Activated CD4-positive, alpha-beta T cell treated with anti-CD3 and anti-CD28 coated beads, Interleukin-2, Interleukin-6, amounts not matched to agents 100 ng/mL and 50 ng/mL, durations not matched to agents 16 hours and 8 hours (primary cell): ENCODE results near the gene UCN.
A peak's percentile ranks its signal among the peaks of the same experiment; 100 is the strongest.
"Not testable (repeated sequence)": the region's sequence is repeated elsewhere in the genome, so short reads cannot be mapped to it uniquely, and the experiment has no call there.

Source experiments
- DNase-seq: peaks from one replicate; pipeline ENCODE4 v3.0.0-alpha.2; 2020

Gene UCN

GRCh38 chr2:27308359-27308881 lies at the start of gene UCN:
TSS of gene UCN (minus strand) at chr2:27308445. CDS start at chr2:27307895, 550 bp downstream.
- DNase-seq = no peak

GRCh38 chr2:27356382-27357181 lies 48.3 kb upstream of the UCN start, which contains the start of gene GTF3C2:
TSS of gene GTF3C2 (minus strand) at chr2:27356764. CDS start at chr2:27343554, 13,210 bp downstream.
- DNase-seq = peak; percentile 95

DNA sequence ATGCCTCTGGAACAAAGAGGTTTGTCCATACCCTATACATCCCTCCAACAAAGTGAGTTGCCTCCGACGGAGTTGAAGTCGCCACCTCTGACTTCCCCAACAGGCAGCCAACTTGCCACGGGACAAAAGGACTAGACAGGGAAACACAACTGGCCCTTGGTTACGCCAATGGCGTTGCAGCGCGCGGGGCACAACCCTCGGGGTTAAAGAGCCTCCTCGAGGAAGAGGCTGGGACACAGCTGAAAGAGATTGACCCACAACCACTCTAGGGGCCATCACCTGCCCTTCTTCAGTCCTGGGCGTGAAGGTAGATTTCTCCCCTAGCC lies 47.8 kb upstream of the UCN start:
- peak; percentile 69 for DNase-seq

DNA sequence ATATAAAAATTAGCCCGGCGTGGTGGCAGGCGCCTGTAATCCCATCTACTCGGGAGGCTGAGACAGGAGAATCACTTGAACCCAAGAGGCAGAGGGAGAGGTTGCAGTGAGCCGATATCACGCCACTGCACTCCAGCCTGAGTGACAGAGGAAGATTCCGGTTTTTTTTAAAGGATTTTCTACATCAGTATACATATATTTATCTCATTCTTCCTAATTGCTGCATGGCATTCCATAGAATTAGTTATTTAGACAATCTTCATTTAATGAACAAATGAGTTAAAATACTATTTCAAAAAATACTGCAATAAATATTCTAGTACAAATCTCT lies 46.3 kb upstream of the UCN start:
- no peak for DNase-seq

GRCh38 chr2:27353762-27354596 lies 45.7 kb upstream of the UCN start:
- no peak for DNase-seq

GRCh38 chr2:27353386-27353761 lies 45.1 kb upstream of the UCN start:
- not testable (repeated sequence) for DNase-seq

GRCh38 chr2:27351802-27352598 lies 43.8 kb upstream of the UCN start:
- DNase-seq = peak; percentile 45

- no peak for DNase-seq
These were observed 42.0 kb upstream of the UCN start for GRCh38 chr2:27350106-27350693.

DNA sequence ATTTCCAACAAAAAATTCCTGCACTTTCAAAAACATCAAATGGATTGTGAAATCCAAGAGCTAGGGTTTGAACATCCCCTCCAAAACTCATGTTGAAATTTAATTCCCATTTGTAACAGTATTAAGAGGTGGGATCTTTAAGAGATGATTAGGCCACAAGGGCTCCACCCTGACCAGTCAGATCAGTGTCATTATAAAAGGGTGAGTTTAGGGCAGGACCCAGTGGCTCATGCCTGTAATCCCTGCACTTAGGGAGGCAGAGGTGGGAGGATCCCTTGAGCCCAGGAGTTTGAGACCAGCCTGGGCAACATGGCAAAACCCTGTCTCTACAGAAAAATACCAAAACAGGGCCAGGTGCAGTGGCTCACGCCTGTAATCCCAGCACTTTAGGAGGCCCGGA lies 39.4 kb upstream of the UCN start:
- no peak for DNase-seq

GRCh38 chr2:27336173-27336572 lies 27.9 kb upstream of the UCN start:
- no peak for DNase-seq

DNA sequence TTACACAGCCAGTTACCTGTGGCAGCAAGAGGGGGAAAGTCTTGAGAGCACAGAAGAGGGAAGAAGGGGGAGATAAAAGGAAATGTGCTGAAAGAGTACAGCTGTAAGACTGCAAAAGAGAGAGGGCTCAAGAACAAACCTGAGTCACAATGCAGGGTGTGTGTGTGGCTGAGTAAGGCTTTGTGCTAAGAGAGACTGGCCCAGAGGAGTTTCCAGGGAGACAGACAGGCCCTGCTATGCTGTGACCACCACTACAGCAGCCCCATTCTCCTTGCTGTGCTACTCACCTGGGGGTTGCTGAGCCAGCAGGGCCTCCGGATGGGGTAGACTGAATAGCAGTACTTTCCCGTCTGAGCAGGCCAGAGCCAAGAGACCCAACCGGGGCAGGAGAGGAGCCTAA lies 27.1 kb upstream of the UCN start:
- DNase-seq = no peak

DNA sequence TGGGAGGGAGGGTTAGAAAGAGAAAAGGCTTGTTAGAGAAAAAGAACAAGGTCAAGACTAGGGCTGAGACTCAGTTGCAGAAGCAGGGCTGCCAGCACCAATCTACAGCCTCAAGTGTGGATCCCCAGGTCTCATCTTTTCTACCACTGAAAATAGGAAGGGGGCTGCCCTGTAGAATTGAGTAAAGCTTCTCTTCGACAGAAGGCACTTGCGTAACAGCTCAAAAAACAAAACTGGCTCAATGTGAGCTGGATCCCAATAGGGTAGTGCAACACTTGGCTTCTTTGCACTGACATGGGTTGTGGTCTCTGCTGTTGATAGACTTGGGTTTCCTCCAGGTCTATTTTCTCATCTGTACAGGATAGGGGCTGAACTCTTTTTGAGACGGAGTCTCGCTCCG lies 16.5 kb upstream of the UCN start:
- no peak for DNase-seq

- no peak for DNase-seq
These were observed 15.5 kb upstream of the UCN start for GRCh38 chr2:27323596-27324285.

DNA sequence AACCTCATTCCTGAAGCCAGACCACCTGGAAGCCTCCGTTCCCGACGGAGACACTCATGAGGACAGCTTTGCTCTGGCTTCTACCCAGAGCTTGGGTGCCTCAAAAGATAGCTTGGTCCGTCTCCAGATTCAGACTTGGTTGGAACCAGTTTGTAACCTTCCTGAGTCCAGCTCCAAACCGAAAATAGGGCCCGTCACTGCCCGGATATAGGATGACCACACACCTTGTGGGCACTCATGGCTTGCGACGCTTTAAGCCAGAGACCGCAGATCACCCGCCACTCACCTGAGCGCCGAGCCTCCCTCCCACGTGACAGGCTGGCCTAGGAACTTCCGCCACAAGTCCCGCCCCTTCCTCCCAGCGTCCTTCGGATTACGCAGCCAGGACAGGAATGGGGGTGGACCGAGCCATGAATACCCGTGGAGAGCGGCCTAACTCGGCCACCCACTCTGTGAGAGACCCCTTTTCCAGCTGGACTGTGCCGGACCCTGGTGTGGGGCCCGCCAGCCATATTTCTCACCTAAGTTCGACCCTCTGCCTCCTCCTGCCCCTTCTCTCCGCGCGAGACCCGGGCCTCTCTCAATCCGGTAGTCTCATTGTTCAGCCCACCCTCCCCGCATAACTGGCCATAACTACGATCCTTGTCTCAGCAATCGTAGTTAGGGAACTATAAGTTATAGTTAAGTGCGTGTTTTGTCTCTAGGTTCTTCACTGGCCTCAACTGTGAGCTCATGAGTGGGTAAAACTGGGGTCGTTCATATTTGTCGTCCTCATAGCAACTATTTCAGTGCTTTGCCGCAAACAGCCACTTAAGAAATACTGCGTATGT lies 14.7 kb upstream of the UCN start, which contains the start of gene MPV17:
MPV17 (minus strand) TSS at position 332 of the 830 bp plus-strand sequence. CDS start 580 bp downstream, outside the sequence.
- DNase-seq = peak; percentile 94

DNA sequence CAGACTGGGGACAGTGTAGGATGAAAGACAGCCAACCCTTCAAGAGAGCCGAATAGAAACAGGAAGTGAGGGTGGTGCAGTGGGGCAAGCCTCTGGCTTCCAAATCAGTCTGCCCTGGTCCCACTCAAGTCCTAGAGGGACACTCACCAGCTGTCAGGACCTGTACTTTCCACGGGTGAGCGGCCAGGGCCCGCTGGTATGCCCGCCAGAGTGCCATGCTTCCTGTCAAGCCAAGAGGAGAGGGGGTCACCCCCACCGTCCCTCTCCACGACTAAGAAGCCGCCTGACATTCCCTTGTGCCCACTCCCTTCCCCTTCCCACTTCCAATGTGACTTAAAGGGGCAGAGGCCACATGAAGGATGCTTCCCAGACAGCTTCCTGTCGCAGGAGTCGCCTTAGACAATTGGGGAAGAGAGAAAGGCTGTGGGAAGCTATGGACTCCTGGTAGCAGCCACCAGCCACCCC lies 14.1 kb upstream of the UCN start:
- DNase-seq = peak; percentile 28

GRCh38 chr2:27320958-27321543 lies 12.8 kb upstream of the UCN start:
- no peak for DNase-seq

GRCh38 chr2:27319839-27320238 lies 11.6 kb upstream of the UCN start:
- DNase-seq = not testable (repeated sequence)

DNA sequence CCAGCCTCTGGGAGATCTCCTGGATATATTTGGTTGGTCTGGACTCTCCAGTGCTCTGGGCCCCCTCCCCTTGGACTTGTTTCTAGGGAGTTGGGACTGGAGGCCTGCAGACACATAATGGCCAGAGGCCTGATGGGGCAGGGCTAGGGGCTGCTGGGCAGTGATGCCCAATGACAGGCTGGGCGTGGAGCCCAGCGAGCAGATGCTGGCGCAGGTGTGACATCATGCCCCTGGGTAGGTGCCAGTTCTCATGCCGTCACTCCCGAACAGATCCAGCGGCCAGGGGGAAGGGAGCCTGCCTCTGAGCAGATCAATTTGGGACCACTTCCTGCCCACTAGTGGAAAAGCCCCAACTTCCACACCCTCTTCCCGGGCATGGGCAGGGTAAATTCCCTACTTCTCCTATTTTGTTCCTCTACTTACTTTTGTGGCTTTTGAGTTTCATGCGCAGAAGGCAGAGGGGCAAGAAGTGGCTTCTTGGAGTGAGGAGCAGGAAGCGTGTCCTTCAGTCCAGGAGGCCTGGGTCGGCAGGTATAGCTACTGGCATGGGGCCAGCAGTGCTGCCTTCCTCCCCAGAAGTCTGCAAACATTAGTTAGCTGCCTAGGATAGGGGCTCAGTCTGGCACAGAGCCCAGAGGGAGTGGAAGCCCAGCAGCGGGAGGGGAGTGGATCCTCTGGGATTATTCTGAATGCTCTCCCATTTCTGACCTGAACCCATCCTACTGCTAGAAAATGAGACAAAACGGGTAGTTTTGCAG lies 8.6 kb upstream of the UCN start:
- DNase-seq = no peak

DNA sequence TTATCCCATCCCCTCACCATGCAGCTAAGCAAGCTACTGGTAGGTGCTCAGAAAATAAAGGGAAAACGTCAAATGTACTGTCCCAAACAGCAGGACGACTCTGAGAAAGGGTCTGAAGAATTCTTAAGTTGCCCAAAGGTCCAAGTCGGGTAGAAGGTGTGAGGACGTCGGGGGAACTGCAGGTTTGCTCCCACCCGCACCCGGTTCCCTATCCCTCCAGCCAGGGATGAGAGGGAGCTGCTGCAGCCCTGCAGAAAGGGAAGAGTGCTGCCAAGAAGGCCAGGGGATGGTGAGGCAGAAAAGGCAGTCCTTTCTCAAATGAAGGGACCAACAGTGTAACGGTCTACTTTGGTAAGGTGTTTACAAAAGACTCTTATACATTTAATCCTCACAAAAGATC lies 6.9 kb upstream of the UCN start:
- no peak for DNase-seq

GRCh38 chr2:27314709-27315108 lies 6.5 kb upstream of the UCN start:
- no peak for DNase-seq
